ENCODE results near the gene SF1.

Gene SF1

GRCh38 chr11:64752175-64752970, 26.0 kb downstream of the SF1 start:
- Histone ChIP-seq H3K4me3 (ENCODE audit: low read depth, low read length) (no peak overlapping the region), H3K14ac (ENCODE audit: low read length) (no peak overlapping the region), H2BK12ac (ENCODE audit: low read length) (no peak overlapping the region), H2AFZ (ENCODE audit: insufficient read depth, low read length, poor library complexity) (no peak overlapping the region), H2BK5ac (ENCODE audit: low read depth, low read length, poor library complexity) (no peak overlapping the region), H4K91ac (ENCODE audit: low read depth, low read length) (no peak overlapping the region), H3K18ac (ENCODE audit: low read length) (no peak overlapping the region), H3K4me1 (ENCODE audit: control insufficient read depth in 1 of 2, insufficient read depth in 2 of 2, low read length in 2 of 2) (no peaks in the 10 kb centered on the region), H3K36me3 (ENCODE audit: control insufficient read depth in 1 of 2, insufficient read depth in 2 of 2, low read length in 2 of 2) (no peaks in the 10 kb centered on the region), H3K79me1 (ENCODE audit: low read length) (no peaks in the 10 kb centered on the region), H2AK5ac (ENCODE audit: low read length) (no peak overlapping the region), H3K27ac (ENCODE audit: low read depth, low read length) (no peak overlapping the region), H3K9ac (ENCODE audit: low read length) (no peak overlapping the region), H4K12ac (ENCODE audit: low read depth, low read length) (no peak overlapping the region), H3K27me3 (ENCODE audit: insufficient read depth, low read length) (no peaks in the 10 kb centered on the region), H4K8ac (ENCODE audit: low read depth, low read length) (no peak overlapping the region), H3K4ac (ENCODE audit: low read depth, low read length) (no peak overlapping the region), H3K23ac (ENCODE audit: low read length) (no peak overlapping the region), H3K79me2 (ENCODE audit: control insufficient read depth, insufficient read depth, low read length, poor library complexity) (no peaks in the 10 kb centered on the region), H3K4me2 (ENCODE audit: low read length) (no peak overlapping the region), H3K9me3 (ENCODE audit: insufficient read depth, low read depth, low read length) (no peaks in the 10 kb centered on the region), H2BK120ac (ENCODE audit: insufficient read depth, low read length, poor library complexity) (no peak overlapping the region)
- DNase-seq: no peak
- no CpG with 5 or more reads among the region's 14 CpGs for WGBS (ENCODE audit: extremely low coverage, insufficient coverage, insufficient read length)

- Histone ChIP-seq H3K9me3 (ENCODE audit: insufficient read depth, low read depth, low read length) (no peaks in the 10 kb centered on the region), H3K4me2 (ENCODE audit: low read length) (no peak overlapping the region), H3K79me2 (ENCODE audit: control insufficient read depth, insufficient read depth, low read length, poor library complexity) (no peaks in the 10 kb centered on the region), H3K4me1 (ENCODE audit: control insufficient read depth in 1 of 2, insufficient read depth in 2 of 2, low read length in 2 of 2) (no peaks in the 10 kb centered on the region), H3K9ac (ENCODE audit: low read length) (no peak overlapping the region), H3K4ac (ENCODE audit: low read depth, low read length) (no peak overlapping the region), H4K91ac (ENCODE audit: low read depth, low read length) (no peak overlapping the region), H2BK5ac (ENCODE audit: low read depth, low read length, poor library complexity) (no peak overlapping the region), H4K12ac (ENCODE audit: low read depth, low read length) (no peak overlapping the region), H3K4me3 (ENCODE audit: low read depth, low read length) (no peak overlapping the region), H4K8ac (ENCODE audit: low read depth, low read length) (no peak overlapping the region), H2BK120ac (ENCODE audit: insufficient read depth, low read length, poor library complexity) (no peak overlapping the region), H3K79me1 (ENCODE audit: low read length) (no peaks in the 10 kb centered on the region), H3K23ac (ENCODE audit: low read length) (no peak overlapping the region), H3K14ac (ENCODE audit: low read length) (no peak overlapping the region), H3K27ac (ENCODE audit: low read depth, low read length) (no peak overlapping the region), H2BK12ac (ENCODE audit: low read length) (no peak overlapping the region), H3K36me3 (ENCODE audit: control insufficient read depth in 1 of 2, insufficient read depth in 2 of 2, low read length in 2 of 2) (no peaks in the 10 kb centered on the region), H2AFZ (ENCODE audit: insufficient read depth, low read length, poor library complexity) (no peak overlapping the region), H3K27me3 (ENCODE audit: insufficient read depth, low read length) (peaks cover under 1% of the 10 kb centered on the region), H2AK5ac (ENCODE audit: low read length) (no peak overlapping the region), H3K18ac (ENCODE audit: low read length) (no peak overlapping the region)
- no peak for DNase-seq
- no CpG with 5 or more reads among the region's 9 CpGs for WGBS (ENCODE audit: extremely low coverage, insufficient coverage, insufficient read length)
Observed at GRCh38 chr11:64751580-64751979, 26.8 kb downstream of the SF1 start.

- Histone ChIP-seq H3K4me2 (ENCODE audit: low read length) (no peak overlapping the region), H3K79me1 (ENCODE audit: low read length) (no peaks in the 10 kb centered on the region), H2BK5ac (ENCODE audit: low read depth, low read length, poor library complexity) (no peak overlapping the region), H3K23ac (ENCODE audit: low read length) (no peak overlapping the region), H3K14ac (ENCODE audit: low read length) (no peak overlapping the region), H4K12ac (ENCODE audit: low read depth, low read length) (no peak overlapping the region), H3K4ac (ENCODE audit: low read depth, low read length) (no peak overlapping the region), H3K18ac (ENCODE audit: low read length) (no peak overlapping the region), H2AK5ac (ENCODE audit: low read length) (no peak overlapping the region), H3K27me3 (ENCODE audit: insufficient read depth, low read length) (peaks cover 2% of the 10 kb centered on the region), H3K4me3 (ENCODE audit: low read depth, low read length) (no peak overlapping the region), H2BK12ac (ENCODE audit: low read length) (no peak overlapping the region), H3K79me2 (ENCODE audit: control insufficient read depth, insufficient read depth, low read length, poor library complexity) (no peaks in the 10 kb centered on the region), H4K8ac (ENCODE audit: low read depth, low read length) (no peak overlapping the region), H3K36me3 (ENCODE audit: control insufficient read depth in 1 of 2, insufficient read depth in 2 of 2, low read length in 2 of 2) (no peaks in the 10 kb centered on the region), H4K91ac (ENCODE audit: low read depth, low read length) (no peak overlapping the region), H3K4me1 (ENCODE audit: control insufficient read depth in 1 of 2, insufficient read depth in 2 of 2, low read length in 2 of 2) (no peaks in the 10 kb centered on the region), H2BK120ac (ENCODE audit: insufficient read depth, low read length, poor library complexity) (no peak overlapping the region), H3K9ac (ENCODE audit: low read length) (no peak overlapping the region), H3K27ac (ENCODE audit: low read depth, low read length) (no peak overlapping the region), H3K9me3 (ENCODE audit: insufficient read depth, low read depth, low read length) (no peaks in the 10 kb centered on the region), H2AFZ (ENCODE audit: insufficient read depth, low read length, poor library complexity) (no peak overlapping the region)
- WGBS (ENCODE audit: extremely low coverage, insufficient coverage, insufficient read length): no CpG with 5 or more reads among the region's 9 CpGs
- no peak for DNase-seq
Observed at GRCh38 chr11:64751136-64751535, 27.2 kb downstream of the SF1 start.

GRCh38 chr11:64750361-64751054, 27.8 kb downstream of the SF1 start:
- Histone ChIP-seq H3K4me3 (ENCODE audit: low read depth, low read length) (no peak overlapping the region), H3K23ac (ENCODE audit: low read length) (no peak overlapping the region), H3K79me2 (ENCODE audit: control insufficient read depth, insufficient read depth, low read length, poor library complexity) (no peaks in the 10 kb centered on the region), H2BK12ac (ENCODE audit: low read length) (no peak overlapping the region), H3K4me1 (ENCODE audit: control insufficient read depth in 1 of 2, insufficient read depth in 2 of 2, low read length in 2 of 2) (peaks cover 0 to 6% of the 10 kb centered on the region in 2 experiments), H4K91ac (ENCODE audit: low read depth, low read length) (no peak overlapping the region), H2BK5ac (ENCODE audit: low read depth, low read length, poor library complexity) (no peak overlapping the region), H2AFZ (ENCODE audit: insufficient read depth, low read length, poor library complexity) (no peak overlapping the region), H2AK5ac (ENCODE audit: low read length) (no peak overlapping the region), H3K79me1 (ENCODE audit: low read length) (no peaks in the 10 kb centered on the region), H2BK120ac (ENCODE audit: insufficient read depth, low read length, poor library complexity) (no peak overlapping the region), H3K14ac (ENCODE audit: low read length) (no peak overlapping the region), H3K4ac (ENCODE audit: low read depth, low read length) (no peak overlapping the region), H3K4me2 (ENCODE audit: low read length) (no peak overlapping the region), H3K27ac (ENCODE audit: low read depth, low read length) (no peak overlapping the region), H3K18ac (ENCODE audit: low read length) (no peak overlapping the region), H4K8ac (ENCODE audit: low read depth, low read length) (no peak overlapping the region), H3K9ac (ENCODE audit: low read length) (no peak overlapping the region), H3K36me3 (ENCODE audit: control insufficient read depth in 1 of 2, insufficient read depth in 2 of 2, low read length in 2 of 2) (no peaks in the 10 kb centered on the region), H3K9me3 (ENCODE audit: insufficient read depth, low read depth, low read length) (no peaks in the 10 kb centered on the region), H3K27me3 (ENCODE audit: insufficient read depth, low read length) (peaks cover 6% of the 10 kb centered on the region), H4K12ac (ENCODE audit: low read depth, low read length) (no peak overlapping the region)
- no peak for DNase-seq
- no CpG with 5 or more reads among the region's 13 CpGs for WGBS (ENCODE audit: extremely low coverage, insufficient coverage, insufficient read length)

Measured in trophoblast cell (in vitro differentiated cells and primary cell).